ENCODE measurements around the gene RGS6. TPM values are rescaled to one million over a fixed set of nuclear protein-coding genes. Genes with fewer than 3 reads are reported as not detected.

The RGS6 gene
- total RNA-seq, 6 donors from 2014 or later: 0.83 to 12.9 (median 2.2) TPM; not detected in 1

DNA sequence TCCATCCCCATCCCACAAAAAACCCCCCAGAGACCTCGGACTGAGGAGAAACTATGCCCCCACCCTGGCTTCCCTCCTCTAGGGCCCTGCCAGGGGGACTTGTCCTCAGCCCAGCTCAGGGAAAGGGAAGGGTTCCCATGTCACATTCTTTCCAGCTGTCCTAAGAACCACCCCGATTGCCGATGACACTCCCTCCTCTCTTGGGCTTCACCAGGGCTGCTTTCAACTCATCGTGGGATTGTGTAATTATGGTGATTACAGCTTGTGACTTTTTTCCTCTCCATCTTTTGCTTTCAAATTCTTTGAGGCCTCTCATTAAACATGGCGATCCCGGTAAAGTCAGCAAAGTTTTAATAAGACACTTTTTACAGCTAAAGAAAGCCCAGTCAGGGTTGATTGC lies 617.6 kb downstream of the RGS6 start:
- Histone ChIP-seq H3K36me3 (no peaks in the 10 kb centered on the region), H3K27me3 (no peaks in the 10 kb centered on the region), H3K27ac (no peak overlapping the region), H3K4me3 (no peak overlapping the region), H3K4me1 (no peaks in the 10 kb centered on the region), H3K9me3 (no peaks in the 10 kb centered on the region)
- WGBS, 2 donors: 72 to 81% methylated on average over 6 of the region's 6 CpGs
- ATAC-seq (ENCODE audit: low FRiP score in 2 of 2) (no peak), DNase-seq (no peak)
- no peak for TF ChIP-seq POLR2A (IDR thresholded peaks at IDR 0.05)
- TF ChIP-seq EP300 (IDR thresholded peaks at IDR 0.05): no peak
- TF ChIP-seq POLR2AphosphoS5 (IDR thresholded peaks at IDR 0.05): no peak

DNA sequence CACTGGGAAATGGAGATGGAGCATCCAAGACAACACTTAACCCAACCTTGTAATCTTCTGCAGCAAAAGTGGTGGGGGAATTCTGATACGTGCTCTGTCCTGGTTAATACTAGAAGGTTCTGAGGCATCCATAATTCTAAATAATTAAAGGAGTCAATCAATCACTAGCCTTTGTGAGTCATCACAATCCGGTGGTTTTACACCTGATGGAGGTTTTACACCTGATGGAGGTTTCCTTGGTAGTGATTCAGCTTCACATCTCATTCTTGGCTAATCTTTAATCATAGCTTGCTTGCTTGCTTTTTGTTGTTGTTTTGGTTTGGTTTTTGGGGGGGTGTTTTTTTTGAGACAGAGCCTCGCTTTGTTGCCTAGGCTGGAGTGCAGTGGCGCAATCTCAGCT lies 618.3 kb downstream of the RGS6 start:
- Histone ChIP-seq H3K27me3 (no peaks in the 10 kb centered on the region), H3K4me1 (no peaks in the 10 kb centered on the region), H3K9me3 (no peaks in the 10 kb centered on the region), H3K27ac (no peak overlapping the region), H3K4me3 (no peak overlapping the region), H3K36me3 (no peaks in the 10 kb centered on the region)
- ATAC-seq (ENCODE audit: low FRiP score in 2 of 2) (no peak), DNase-seq (no peak)
- WGBS, 2 donors: 92 to 95% methylated on average over 4 of the region's 4 CpGs
- TF ChIP-seq POLR2AphosphoS5 (IDR thresholded peaks at IDR 0.05): no peak

DNA sequence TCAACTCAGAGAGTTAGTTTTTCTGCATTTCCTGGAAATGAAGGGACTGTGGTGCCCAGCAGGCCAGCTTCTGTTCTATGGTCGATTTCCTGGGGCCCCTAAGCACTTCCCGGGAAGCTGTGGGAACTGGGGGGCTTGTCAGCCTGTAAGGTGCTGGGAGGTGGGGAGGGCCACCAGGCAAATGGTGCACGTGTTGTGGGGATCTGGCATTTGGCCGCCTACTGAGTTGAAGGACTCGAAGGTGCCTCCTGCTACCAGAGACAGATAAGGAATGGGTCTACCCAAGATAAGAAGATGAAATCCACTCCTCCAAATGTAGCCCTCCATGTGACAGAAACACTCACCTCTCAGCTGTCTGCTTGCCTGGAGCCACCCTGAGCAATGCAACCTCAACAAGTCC lies 620.0 kb downstream of the RGS6 start:
- TF ChIP-seq EP300 (IDR thresholded peaks at IDR 0.05): no peak
- no peak for TF ChIP-seq POLR2A (IDR thresholded peaks at IDR 0.05)
- TF ChIP-seq, protein P1, sequence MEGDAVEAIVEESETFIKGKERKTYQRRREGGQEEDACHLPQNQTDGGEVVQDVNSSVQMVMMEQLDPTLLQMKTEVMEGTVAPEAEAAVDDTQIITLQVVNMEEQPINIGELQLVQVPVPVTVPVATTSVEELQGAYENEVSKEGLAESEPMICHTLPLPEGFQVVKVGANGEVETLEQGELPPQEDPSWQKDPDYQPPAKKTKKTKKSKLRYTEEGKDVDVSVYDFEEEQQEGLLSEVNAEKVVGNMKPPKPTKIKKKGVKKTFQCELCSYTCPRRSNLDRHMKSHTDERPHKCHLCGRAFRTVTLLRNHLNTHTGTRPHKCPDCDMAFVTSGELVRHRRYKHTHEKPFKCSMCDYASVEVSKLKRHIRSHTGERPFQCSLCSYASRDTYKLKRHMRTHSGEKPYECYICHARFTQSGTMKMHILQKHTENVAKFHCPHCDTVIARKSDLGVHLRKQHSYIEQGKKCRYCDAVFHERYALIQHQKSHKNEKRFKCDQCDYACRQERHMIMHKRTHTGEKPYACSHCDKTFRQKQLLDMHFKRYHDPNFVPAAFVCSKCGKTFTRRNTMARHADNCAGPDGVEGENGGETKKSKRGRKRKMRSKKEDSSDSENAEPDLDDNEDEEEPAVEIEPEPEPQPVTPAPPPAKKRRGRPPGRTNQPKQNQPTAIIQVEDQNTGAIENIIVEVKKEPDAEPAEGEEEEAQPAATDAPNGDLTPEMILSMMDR (IDR thresholded peaks at IDR 0.05): no peak
- no peak for TF ChIP-seq POLR2AphosphoS5 (IDR thresholded peaks at IDR 0.05)
- DNase-seq: no peak
- Histone ChIP-seq H3K27me3 (no peaks in the 10 kb centered on the region), H3K4me3 (no peak overlapping the region), H3K27ac (no peak overlapping the region), H3K4me1 (no peaks in the 10 kb centered on the region), H3K36me3 (no peaks in the 10 kb centered on the region), H3K9me3 (no peaks in the 10 kb centered on the region)
- 40 to 68% methylated on average over 5 of the region's 5 CpGs for WGBS, 2 donors
- ATAC-seq (ENCODE audit: low FRiP score in 2 of 2): no peak

DNA sequence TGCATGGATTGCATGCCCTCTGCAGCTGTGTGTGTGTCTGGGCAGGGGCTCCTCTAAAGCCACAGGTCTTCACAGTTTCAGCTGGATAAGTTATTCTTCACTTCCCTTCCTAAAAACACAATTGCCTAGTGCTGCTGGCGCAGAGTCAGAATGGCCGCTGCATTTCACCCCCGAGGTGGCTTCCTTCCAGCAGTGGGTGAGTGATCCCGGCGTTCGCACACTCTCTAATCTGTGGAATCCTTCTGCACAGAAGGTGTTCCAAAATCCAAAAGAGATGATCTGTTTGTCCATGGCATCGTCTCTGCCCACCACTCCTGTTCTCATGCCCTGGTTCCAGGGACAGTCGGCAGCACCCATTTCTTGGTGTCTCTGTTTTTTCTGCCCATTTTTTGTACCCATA lies 620.9 kb downstream of the RGS6 start:
- Histone ChIP-seq H3K4me3 (no peak overlapping the region), H3K27ac (no peak overlapping the region), H3K9me3 (no peaks in the 10 kb centered on the region), H3K27me3 (no peaks in the 10 kb centered on the region), H3K4me1 (no peaks in the 10 kb centered on the region), H3K36me3 (no peaks in the 10 kb centered on the region)
- TF ChIP-seq POLR2A (IDR thresholded peaks at IDR 0.05): no peak
- no peak for DNase-seq
- no peak for ATAC-seq (ENCODE audit: low FRiP score in 2 of 2)
- 54 to 67% methylated on average over 8 of the region's 8 CpGs for WGBS, 2 donors

DNA sequence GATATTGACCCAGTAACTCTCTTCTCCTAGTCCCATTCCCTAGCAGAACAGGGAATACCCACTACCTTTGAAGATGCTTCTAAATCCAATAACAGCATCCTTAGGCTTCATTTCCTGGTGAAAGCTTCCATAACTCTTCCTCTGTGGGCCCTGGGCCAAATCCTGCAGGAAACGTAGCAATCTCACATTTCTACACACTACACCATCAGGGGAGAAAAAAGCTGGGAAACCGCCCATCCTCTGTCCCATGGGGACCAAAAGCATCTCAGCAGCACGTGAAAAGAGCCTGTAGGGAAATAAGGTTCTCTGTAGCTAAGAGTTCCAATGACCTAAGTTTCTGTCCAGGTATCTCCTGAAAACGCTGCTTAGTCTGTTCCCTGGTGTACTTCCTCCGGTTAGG lies 621.4 kb downstream of the RGS6 start:
- Histone ChIP-seq H3K36me3 (no peaks in the 10 kb centered on the region), H3K4me3 (no peak overlapping the region), H3K27me3 (no peaks in the 10 kb centered on the region), H3K4me1 (no peaks in the 10 kb centered on the region), H3K27ac (no peak overlapping the region), H3K9me3 (no peaks in the 10 kb centered on the region)
- no peak for ATAC-seq (ENCODE audit: low FRiP score in 2 of 2)
- TF ChIP-seq EP300 (IDR thresholded peaks at IDR 0.05) (no peak), POLR2A (IDR thresholded peaks at IDR 0.05) (no peak), POLR2AphosphoS5 (IDR thresholded peaks at IDR 0.05) (no peak)
- TF ChIP-seq, protein P1 (IDR thresholded peaks at IDR 0.05): no peak
- no peak for DNase-seq
- 40 to 58% methylated on average over 4 to 5 of the region's 5 CpGs for WGBS, 2 donors

DNA sequence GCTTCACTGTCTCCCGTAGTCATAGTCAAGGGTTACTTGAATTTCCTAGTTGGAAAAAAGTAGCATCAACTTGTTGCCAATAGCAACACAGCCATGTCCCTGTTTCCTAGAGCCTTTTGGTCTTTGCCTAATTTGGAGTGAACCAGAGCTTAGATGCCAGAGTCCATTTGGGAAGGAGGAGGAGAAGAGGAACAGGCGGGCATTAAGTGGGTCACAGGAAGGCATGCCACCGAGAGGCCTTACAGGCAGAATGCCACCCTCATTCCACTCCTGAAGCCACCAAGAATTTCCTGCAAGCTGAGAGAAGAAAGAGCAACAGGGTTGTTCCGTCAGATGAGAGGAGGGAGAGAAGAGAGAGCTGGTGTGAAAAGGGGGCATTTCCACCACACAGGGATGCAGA lies 622.2 kb downstream of the RGS6 start:
- no peak overlapping the region for H3K27ac ChIP-seq
- ATAC-seq (ENCODE audit: low FRiP score in 2 of 2) (no peak), DNase-seq (no peak)
- H3K4me1 ChIP-seq: no peaks in the 10 kb centered on the region
- no peaks in the 10 kb centered on the region for H3K27me3 ChIP-seq
- H3K4me3 ChIP-seq: no peak overlapping the region
- no peaks in the 10 kb centered on the region for H3K36me3 ChIP-seq
- 79% methylated on average over 4 of the region's 4 CpGs for WGBS, 2 donors
- H3K9me3 ChIP-seq: no peaks in the 10 kb centered on the region
- TF ChIP-seq POLR2AphosphoS5 (IDR thresholded peaks at IDR 0.05) (no peak), EP300 (IDR thresholded peaks at IDR 0.05) (no peak), POLR2A (IDR thresholded peaks at IDR 0.05) (no peak)
- TF ChIP-seq, protein P1 (IDR thresholded peaks at IDR 0.05): no peak
